Endothelial cell of umbilical vein (primary cell): ENCODE data around the gene SMARCE1. TPM values are rescaled to one million over a fixed set of nuclear protein-coding genes. Genes with fewer than 3 reads are reported as not detected.
A peak's percentile ranks its signal among the peaks of the same experiment; 100 is the strongest.

Source experiments
- BruUV-seq: library from RNA; stranded (reverse); fragments of 400-500 nt; replicated peaks from 2 replicates; lab custom pipeline; 2021; lab: Mats Ljungman, UMichigan
- CTCF ChIA-PET: fragments of 300-600, 350-600 bp; sonication (Branson Sonifier 250); formaldehyde crosslinking; loops from one replicate; lab custom pipeline; 2021; ENCODE audit warnings: antibody characterized with exemption, inconsistent platforms; lab: Charles Lee
- POLR2A ChIA-PET: fragments of 300-600, 350-600 bp; sonication (Branson Sonifier 250); formaldehyde crosslinking; loops from one replicate; lab custom pipeline; 2021; ENCODE audit warnings: antibody characterized with exemption, inconsistent platforms; lab: Charles Lee
- DNase-seq: peaks from one replicate; pipeline ENCODE4 v3.0.0-alpha.2; 2011; ENCODE audit warnings: low read depth, low spot score
- FAIRE-seq: peaks from 2 replicates; lab custom pipeline; 2011; peaks lifted over from hg19 to GRCh38; lab: Jason Lieb, UNC
- H2AFZ ChIP-seq: 2 replicates; pipeline ENCODE4 v1.6.0; 2012; ENCODE audit warnings: low read depth, low read length, control low read depth, inconsistent platforms
- H3K27ac ChIP-seq: 2 replicates; pipeline ENCODE4 v1.5.1; 2011; ENCODE audit warnings: low read depth, mild to moderate bottlenecking, control low read depth, low read length, moderate library complexity; ENCODE audit not compliant: insufficient read depth
- H3K27me3 ChIP-seq, 2 experiments: 2 replicates each; pipeline versions ENCODE4 v1.6.0 to v1.6.1; 2011; ENCODE audit warnings: low read length in 2 of 2, mixed read lengths in 1 of 2; ENCODE audit not compliant: control insufficient read depth in 2 of 2, insufficient read depth in 2 of 2
- H3K36me3 ChIP-seq, 2 experiments: 2 replicates in 1 of 2; 3 replicates in 1 of 2; pipeline ENCODE4 v1.5.1; 2011; ENCODE audit warnings: low read length in 2 of 2, mild to moderate bottlenecking in 1 of 2, moderate library complexity in 1 of 2; ENCODE audit not compliant: control insufficient read depth in 2 of 2, insufficient read depth in 2 of 2; ENCODE audit errors: extremely low read depth in 1 of 2
- H3K4me1 ChIP-seq: 3 replicates; pipeline ENCODE4 v1.5.1; 2011; ENCODE audit warnings: mild to moderate bottlenecking, low read length; ENCODE audit not compliant: control insufficient read depth, insufficient read depth; ENCODE audit errors: extremely low read depth
- H3K4me2 ChIP-seq: 2 replicates; pipeline ENCODE4 v1.6.1; 2011; ENCODE audit warnings: low read length, control low read depth, mixed read lengths; ENCODE audit not compliant: insufficient read depth
- H3K4me3 ChIP-seq, 3 experiments: fragments of 200-600 bp in 1 of 3; sonication (generic), shearing (Covaris generic) in 1 of 3; replicated peaks in 1 of 3; 2 replicates each; pipeline ENCODE4 v1.5.1; 2011 to 2016; ENCODE audit warnings: control low read depth in 3 of 3, low read length in 3 of 3, mild to moderate bottlenecking in 2 of 3, inconsistent platforms in 1 of 3, low read depth in 1 of 3, moderate library complexity in 1 of 3; ENCODE audit not compliant: insufficient read depth in 1 of 3
- H3K79me2 ChIP-seq: 2 replicates; pipeline ENCODE4 v1.6.0; 2012; ENCODE audit warnings: low read length, inconsistent platforms; ENCODE audit not compliant: control insufficient read depth, insufficient read depth
- H3K9ac ChIP-seq: replicated peaks from 2 replicates; pipeline ENCODE3; 2011; ENCODE audit warnings: low read length, control low read depth; ENCODE audit not compliant: insufficient read depth; ENCODE audit errors: extremely low read depth
- H3K9me1 ChIP-seq: replicated peaks from 3 replicates; pipeline ENCODE4 v1.6.0; 2011; ENCODE audit warnings: mild to moderate bottlenecking, low read length; ENCODE audit not compliant: control insufficient read depth, insufficient read depth; ENCODE audit errors: extremely low read depth
- H3K9me3 ChIP-seq: replicated peaks from 2 replicates; pipeline ENCODE4 v1.5.1; 2012; ENCODE audit warnings: low read length, inconsistent platforms; ENCODE audit not compliant: control insufficient read depth, insufficient read depth
- H4K20me1 ChIP-seq: replicated peaks from 2 replicates; pipeline ENCODE3; 2011; ENCODE audit warnings: mild to moderate bottlenecking, low read length; ENCODE audit not compliant: control insufficient read depth, insufficient read depth; ENCODE audit errors: extremely low read depth
- EZH2 ChIP-seq: IDR thresholded peaks from 2 replicates; pipeline ENCODE4 v1.6.1; 2012; ENCODE audit warnings: borderline replicate concordance, low read depth, mild to moderate bottlenecking, moderate library complexity, low read length, inconsistent platforms; ENCODE audit not compliant: severe bottlenecking
- FOS ChIP-seq: IDR thresholded peaks from 2 replicates; pipeline ENCODE4 v1.6.1; 2011; ENCODE audit warnings: mild to moderate bottlenecking, low read length, moderate library complexity, borderline replicate concordance; ENCODE audit not compliant: insufficient read depth
- GATA2 ChIP-seq: IDR thresholded peaks from 2 replicates; pipeline ENCODE4 v1.7.0; 2011; ENCODE audit warnings: low read depth, mild to moderate bottlenecking, moderate library complexity, mixed read lengths, low read length; ENCODE audit not compliant: insufficient read length, insufficient read depth
- JUN ChIP-seq: IDR thresholded peaks from 2 replicates; pipeline ENCODE4 v1.6.1; 2011; ENCODE audit warnings: borderline replicate concordance, low read depth; ENCODE audit not compliant: insufficient read length, insufficient read depth
- MYC ChIP-seq: IDR thresholded peaks from one replicate; pipeline ENCODE4 v1.6.1; 2011; ENCODE audit warnings: mild to moderate bottlenecking, low read depth, low read length
- POLR2A ChIP-seq: IDR thresholded peaks from 2 replicates; pipeline ENCODE4 v1.6.1; 2012; ENCODE audit warnings: low read depth, mild to moderate bottlenecking, control low read depth, low read length
- POLR2AphosphoS5 ChIP-seq: IDR thresholded peaks from 2 replicates; pipeline ENCODE4 v1.6.1; 2012; ENCODE audit warnings: low read depth, mild to moderate bottlenecking, control low read depth, low read length, moderate library complexity; ENCODE audit not compliant: insufficient read depth
- dilution Hi-C: fragments of 300-500 bp; cut with MboI; formaldehyde crosslinking; loops from one replicate; pipeline ENCODE4 v1.15.0; 2019; ENCODE audit warnings: low sequenced_read_pairs; ENCODE audit not compliant: extremely low pct_ligation_motif_present
- intact Hi-C: fragments of 100-400 bp; cut with micrococcal nuclease; formaldehyde crosslinking; loops from one replicate; pipeline ENCODE4 v1.10.0; 2022
- polyA plus RNA-seq, 4 experiments: library from polyadenylated mRNA; depleted of rRNA in 3 of 4; stranded (reverse) in 3 of 4; unstranded in 1 of 4; fragments of >200 nt; gene quantifications; 2 replicates each; pipeline versions ENCODE4 v1.2.1 to v1.2.3, GENCODE V29; 2011 to 2012; ENCODE audit warnings: missing spikeins in 1 of 4
- total RNA-seq: library from RNA; stranded (reverse); gene quantifications from 2 replicates; pipeline ENCODE4 v1.2.3, GENCODE V29; 2021
- TF ChIP-seq, protein P1 (sequence below): IDR thresholded peaks from 2 replicates; pipeline ENCODE4 v1.6.1; 2011; ENCODE audit not compliant: insufficient read depth, insufficient read length
- TF ChIP-seq, protein P2 (sequence below), 2 donors: IDR thresholded peaks; 1 replicate in 1 of 2; 2 replicates in 1 of 2; pipeline ENCODE4 v1.5.1; 2011; ENCODE audit warnings: low read length in 2 of 2, mild to moderate bottlenecking in 2 of 2, moderate library complexity in 2 of 2, control low read depth in 1 of 2, inconsistent platforms in 1 of 2, low read depth in 1 of 2; ENCODE audit not compliant: insufficient read depth in 1 of 2; ENCODE audit errors: extremely low read depth in 1 of 2

SMARCE1 gene
- total and polyA plus RNA-seq, 2 donors (not counting 3 experiments of a cell fraction or from before 2014, with no cell fraction given), result 28.4 to 127 TPM

DNA sequence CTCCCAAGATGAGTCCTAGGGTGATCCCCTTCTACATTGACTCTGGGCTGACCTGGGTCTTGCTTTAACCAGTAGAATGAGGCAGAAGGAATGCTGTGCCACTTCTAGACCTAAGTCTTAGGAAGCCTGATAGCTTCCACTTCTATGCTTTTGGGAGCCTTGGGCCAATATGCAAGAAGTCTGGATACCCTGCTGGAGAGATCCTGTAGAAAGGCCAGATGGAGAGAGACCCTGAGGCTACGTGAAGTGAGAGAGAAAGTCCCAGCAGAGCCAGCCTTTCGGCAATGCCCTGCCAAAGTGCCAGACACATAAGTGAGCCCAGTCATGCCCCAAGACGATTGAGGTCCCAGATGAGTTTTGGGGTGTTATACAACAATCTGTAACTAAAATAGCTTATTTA, 15.6 kb upstream of the SMARCE1 start:
- dilution Hi-C loops, result no loop called here
- CTCF ChIA-PET, result no interaction called here
- Histone ChIP-seq H2AFZ (no peak overlapping the region), H3K4me1 (no peaks in the 10 kb centered on the region), H3K9me3 (no peaks in the 10 kb centered on the region), H3K36me3 (no peaks in the 10 kb centered on the region), H3K4me2 (no peak overlapping the region), H3K4me3 (no peak overlapping the region), H4K20me1 (no peaks in the 10 kb centered on the region), H3K27ac (no peak overlapping the region), H3K27me3 (peaks cover 19 to 44% of the 10 kb centered on the region in 2 experiments), H3K9me1 (no peaks in the 10 kb centered on the region), H3K79me2 (no peaks in the 10 kb centered on the region), H3K9ac (no peak overlapping the region)
- POLR2A ChIA-PET, result no interaction called here
- no TSS peak for BruUV-seq
- DNase-seq (no peak), FAIRE-seq (no peak)
- TF ChIP-seq EZH2 (peak; percentile 15), POLR2AphosphoS5 (no peak)
- TF ChIP-seq, protein P1, sequence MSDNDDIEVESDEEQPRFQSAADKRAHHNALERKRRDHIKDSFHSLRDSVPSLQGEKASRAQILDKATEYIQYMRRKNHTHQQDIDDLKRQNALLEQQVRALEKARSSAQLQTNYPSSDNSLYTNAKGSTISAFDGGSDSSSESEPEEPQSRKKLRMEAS, result no peak
- intact Hi-C loops, result loop anchor here (5.0 kb wide), 1 partner anchor 44 kb away; no protein-coding TSS in a partner anchor

DNA sequence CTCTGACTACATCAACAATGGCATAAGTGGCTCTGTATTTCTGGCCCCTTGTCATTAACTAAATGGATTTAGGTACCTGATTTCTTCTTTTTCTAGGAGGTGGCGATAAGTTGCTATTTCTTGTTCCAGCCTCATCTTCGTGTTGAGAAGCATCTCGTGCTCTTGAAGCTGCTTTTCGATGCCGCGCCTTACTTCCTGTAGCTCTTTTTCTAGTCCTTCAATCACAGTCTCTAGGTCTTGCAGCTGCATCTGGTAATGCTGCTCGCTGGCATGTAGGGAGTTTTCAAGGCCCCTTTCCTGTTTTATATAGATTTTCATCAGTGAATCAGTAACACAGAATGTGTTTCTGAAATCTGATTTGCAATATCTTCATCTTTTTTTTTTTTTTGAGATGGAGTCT, 12.3 kb upstream of the SMARCE1 start:
- intact Hi-C loops, result loop anchor here (5.0 kb wide), 1 partner anchor 47 kb away; no protein-coding TSS in a partner anchor
- H3K4me1 ChIP-seq, result no peaks in the 10 kb centered on the region
- H4K20me1 ChIP-seq, result no peaks in the 10 kb centered on the region
- H3K36me3 ChIP-seq, result no peaks in the 10 kb centered on the region
- H2AFZ ChIP-seq, result no peak overlapping the region
- no TSS peak for BruUV-seq
- no peak for TF ChIP-seq JUN
- TF ChIP-seq, protein P2, sequence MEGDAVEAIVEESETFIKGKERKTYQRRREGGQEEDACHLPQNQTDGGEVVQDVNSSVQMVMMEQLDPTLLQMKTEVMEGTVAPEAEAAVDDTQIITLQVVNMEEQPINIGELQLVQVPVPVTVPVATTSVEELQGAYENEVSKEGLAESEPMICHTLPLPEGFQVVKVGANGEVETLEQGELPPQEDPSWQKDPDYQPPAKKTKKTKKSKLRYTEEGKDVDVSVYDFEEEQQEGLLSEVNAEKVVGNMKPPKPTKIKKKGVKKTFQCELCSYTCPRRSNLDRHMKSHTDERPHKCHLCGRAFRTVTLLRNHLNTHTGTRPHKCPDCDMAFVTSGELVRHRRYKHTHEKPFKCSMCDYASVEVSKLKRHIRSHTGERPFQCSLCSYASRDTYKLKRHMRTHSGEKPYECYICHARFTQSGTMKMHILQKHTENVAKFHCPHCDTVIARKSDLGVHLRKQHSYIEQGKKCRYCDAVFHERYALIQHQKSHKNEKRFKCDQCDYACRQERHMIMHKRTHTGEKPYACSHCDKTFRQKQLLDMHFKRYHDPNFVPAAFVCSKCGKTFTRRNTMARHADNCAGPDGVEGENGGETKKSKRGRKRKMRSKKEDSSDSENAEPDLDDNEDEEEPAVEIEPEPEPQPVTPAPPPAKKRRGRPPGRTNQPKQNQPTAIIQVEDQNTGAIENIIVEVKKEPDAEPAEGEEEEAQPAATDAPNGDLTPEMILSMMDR (IDR thresholded peaks at IDR 0.05; ENCODE audit: extremely low read depth in 1 of 2, insufficient read depth in 1 of 2, low read depth in 1 of 2, low read length in 2 of 2), result no peak
- TF ChIP-seq MYC, result no peak
- no peak for TF ChIP-seq GATA2
- TF ChIP-seq FOS, result no peak
- TF ChIP-seq POLR2A, result no peak
- TF ChIP-seq EZH2, result no peak
- TF ChIP-seq POLR2AphosphoS5, result no peak
- TF ChIP-seq, protein P1, result no peak
- ChIA-PET POLR2A (no interaction called here), CTCF (no interaction called here)
- H3K27ac ChIP-seq, result no peak overlapping the region
- H3K27me3 ChIP-seq, result peaks cover 9 to 44% of the 10 kb centered on the region in 2 experiments
- H3K9me3 ChIP-seq, result no peaks in the 10 kb centered on the region
- no peak for FAIRE-seq
- no peaks in the 10 kb centered on the region for H3K79me2 ChIP-seq
- H3K4me3 ChIP-seq, result no peak overlapping the region
- H3K9me1 ChIP-seq, result no peaks in the 10 kb centered on the region
- H3K9ac ChIP-seq, result no peak overlapping the region
- dilution Hi-C loops, result no loop called here
- no peak for DNase-seq
- no peak overlapping the region for H3K4me2 ChIP-seq
